K562 (cell line): ENCODE measurements around the gene ZSWIM8. TPM values are rescaled to one million over a fixed set of nuclear protein-coding genes. Genes with fewer than 3 reads are reported as not detected.

Source experiments
- ATAC-seq: fragments of 200-7000 bp; cut with Tn5 transposase; 3 replicates; pipeline ENCODE4 v1.9.1; 2020; ENCODE audit warnings: moderate library complexity
- BruUV-seq: library from RNA; stranded (reverse); fragments of 400-500 nt; replicated peaks from 2 replicates; lab custom pipeline; 2021; lab: Mats Ljungman, UMichigan
- CTCF ChIA-PET: fragments of 300-600 bp; formaldehyde crosslinking; extraction: SDS; loops from one replicate; lab custom pipeline; 2021; ENCODE audit warnings: low intra/inter-chr PET ratio; lab: Yijun Ruan, JAX
- POLR2A ChIA-PET: fragments of 300-600, 350-650 bp; sonication (Branson Sonifier 250); formaldehyde crosslinking; extraction: SDS; loops from one replicate; lab custom pipeline; 2021; ENCODE audit warnings: antibody characterized with exemption, inconsistent platforms; lab: Yijun Ruan, JAX
- DNase-seq, 4 experiments: peaks; one replicate each; pipeline versions ENCODE4 v3.0.0 to v3.0.0-alpha.2; 2011 to 2018; ENCODE audit warnings: low spot score in 3 of 4, mixed read lengths in 3 of 4; ENCODE audit errors: extremely low read depth in 1 of 4
- FAIRE-seq: peaks from 2 replicates; lab custom pipeline; 2011; peaks lifted over from hg19 to GRCh38; lab: Jason Lieb, UNC
- H2AFZ ChIP-seq: 2 replicates; pipeline ENCODE4 v1.6.0; 2011; ENCODE audit warnings: low read depth, low read length, control low read depth, inconsistent platforms
- H3K27ac ChIP-seq: fragments of 200-600 bp; 3 replicates; pipeline ENCODE4 v1.8.0; 2011; ENCODE audit warnings: low read depth, mild to moderate bottlenecking, control low read depth, inconsistent platforms, low read length, moderate library complexity, mixed read lengths; ENCODE audit errors: extremely low read depth
- H3K27me3 ChIP-seq, 2 experiments: fragments of 300-600 bp in 1 of 2; 2 replicates in 1 of 2; 3 replicates in 1 of 2; pipeline versions ENCODE4 v1.6.0 to v1.8.0; 2011; ENCODE audit warnings: inconsistent platforms in 2 of 2, low read length in 2 of 2, mild to moderate bottlenecking in 1 of 2, mixed read lengths in 1 of 2, moderate library complexity in 1 of 2; ENCODE audit not compliant: control insufficient read depth in 2 of 2, insufficient read depth in 2 of 2
- H3K36me3 ChIP-seq: fragments of 300-600 bp; 3 replicates; pipeline ENCODE4 v1.8.0; 2011; ENCODE audit warnings: mild to moderate bottlenecking, low read length, inconsistent platforms; ENCODE audit not compliant: control insufficient read depth, insufficient read depth
- H3K4me1 ChIP-seq, 2 experiments: fragments of 200-600 bp in 1 of 2; replicated peaks in 1 of 2; 2 replicates in 1 of 2; 3 replicates in 1 of 2; pipeline versions ENCODE4 v1.5.1 to v1.8.0; 2011; ENCODE audit warnings: inconsistent platforms in 2 of 2, low read length in 2 of 2, mild to moderate bottlenecking in 1 of 2, mixed read lengths in 1 of 2, moderate library complexity in 1 of 2; ENCODE audit not compliant: control insufficient read depth in 2 of 2, insufficient read depth in 2 of 2
- H3K4me2 ChIP-seq: 2 replicates; pipeline ENCODE4 v1.6.1; 2011; ENCODE audit warnings: low read length, control low read depth, inconsistent platforms, mixed read lengths; ENCODE audit not compliant: insufficient read depth
- H3K4me3 ChIP-seq: fragments of 200-600 bp; sonication (generic), shearing (Covaris generic); 2 replicates; pipeline ENCODE4 v1.5.1; 2016; ENCODE audit warnings: control low read depth, inconsistent platforms
- H3K79me2 ChIP-seq: fragments of 200-600 bp; 3 replicates; pipeline ENCODE4 v1.8.0; 2011; ENCODE audit warnings: low read length, inconsistent platforms; ENCODE audit not compliant: control insufficient read depth, insufficient read depth
- H3K9ac ChIP-seq, 2 experiments: 2 replicates each; pipeline versions ENCODE4 v1.6.0 to v1.6.1; 2011; ENCODE audit warnings: low read depth in 2 of 2, low read length in 2 of 2, control low read depth in 1 of 2, inconsistent platforms in 1 of 2, mild to moderate bottlenecking in 1 of 2, mixed read lengths in 1 of 2; ENCODE audit not compliant: insufficient read depth in 1 of 2
- H3K9me1 ChIP-seq: one replicate; pipeline ENCODE4 v1.6.0; 2011; ENCODE audit warnings: inconsistent platforms, mild to moderate bottlenecking, low read length, moderate library complexity; ENCODE audit not compliant: control insufficient read depth, insufficient read depth
- H3K9me3 ChIP-seq: replicated peaks from 2 replicates; pipeline ENCODE4 v1.5.1; 2011; ENCODE audit warnings: low read depth, low read length, inconsistent platforms; ENCODE audit not compliant: control insufficient read depth, insufficient read depth
- H4K20me1 ChIP-seq: replicated peaks from 2 replicates; pipeline ENCODE4 v1.6.1; 2011; ENCODE audit warnings: low read length, inconsistent platforms, mixed read lengths; ENCODE audit not compliant: control insufficient read depth, insufficient read depth
- ATF2 ChIP-seq: sonication (generic); formaldehyde crosslinking; IDR thresholded peaks from 2 replicates; pipeline ENCODE4 v1.8.1; 2022; ENCODE audit warnings: missing genetic modification reagents
- CBFB ChIP-seq: sonication (generic); formaldehyde crosslinking; IDR thresholded peaks from 2 replicates; pipeline ENCODE4 v1.4.0; 2020; ENCODE audit warnings: mild to moderate bottlenecking, missing genetic modification reagents
- DNMT1 ChIP-seq: fragments of 450-650 bp; IDR thresholded peaks from 2 replicates; pipeline ENCODE4 v1.6.1; 2016; ENCODE audit warnings: antibody characterized with exemption, mild to moderate bottlenecking
- EZH2 ChIP-seq: IDR thresholded peaks from 2 replicates; pipeline ENCODE4 v1.6.1; 2012; ENCODE audit warnings: low read depth, mild to moderate bottlenecking, inconsistent platforms, low read length, borderline replicate concordance
- FOXA3 ChIP-seq, 2 experiments: fragments of 450-650 bp in 1 of 2; sonication (generic) in 1 of 2; formaldehyde crosslinking; IDR thresholded peaks in 1 of 2; conservative IDR thresholded peaks in 1 of 2; 2 replicates each; pipeline versions ENCODE4 v1.4.0 to v1.8.0; 2020 to 2022; ENCODE audit warnings: mild to moderate bottlenecking in 2 of 2, missing genetic modification reagents in 1 of 2
- HMG20A ChIP-seq: fragments of 450-650 bp; formaldehyde crosslinking; conservative IDR thresholded peaks from 2 replicates; pipeline ENCODE4 v1.4.0; 2020; ENCODE audit warnings: mild to moderate bottlenecking, mixed read lengths
- LARP7 ChIP-seq: fragments of 450-650 bp; IDR thresholded peaks from 2 replicates; pipeline ENCODE4 v1.6.1; 2016
- POLR2A ChIP-seq: fragments of 450-650 bp; conservative IDR thresholded peaks from 2 replicates; pipeline ENCODE4 v1.6.1; 2016
- PTBP1 ChIP-seq: fragments of 200-400 bp; formaldehyde crosslinking; IDR thresholded peaks from 2 replicates; pipeline ENCODE4 v1.6.1; 2017; ENCODE audit warnings: low read depth, low read length
- TAF7 ChIP-seq: fragments of 450-650 bp; IDR thresholded peaks from 2 replicates; pipeline ENCODE4 v1.6.1; 2016; ENCODE audit warnings: missing genetic modification characterization, missing compliant biosample characterization
- TRIM28 ChIP-seq: fragments of 450-650 bp; IDR thresholded peaks from 2 replicates; pipeline ENCODE4 v1.6.1; 2017
- ZNF124 ChIP-seq: sonication (generic); formaldehyde crosslinking; IDR thresholded peaks from 2 replicates; pipeline ENCODE4 v1.8.1; 2022; ENCODE audit warnings: missing genetic modification reagents
- ZNF277 ChIP-seq: fragments of 250-450 bp; sonication (Bioruptor Pico); IDR thresholded peaks from 2 replicates; pipeline ENCODE4 v1.8.0; 2022; ENCODE audit warnings: inconsistent platforms, mild to moderate bottlenecking, moderate library complexity, borderline replicate concordance
- ZNF384 ChIP-seq: IDR thresholded peaks from 2 replicates; pipeline ENCODE4 v1.6.1; 2012; ENCODE audit warnings: low read depth, low read length, improper control_type of control experiment
- WGBS: fragments of 100-300 bp; shearing (Covaris generic); methylation state at CpG from one replicate; pipeline ENCODE4 v1.1.6; 2016; ENCODE audit warnings: low coverage, mixed read lengths; ENCODE audit not compliant: insufficient coverage; ENCODE audit errors: missing lambda C conversion rate; 5-methylcytosine and 5-hydroxymethylcytosine counted together
- in situ Hi-C: fragments of 300-500 bp; cut with MboI; formaldehyde crosslinking; loops from 4 replicates; pipeline ENCODE4 v1.15.0; 2018; ENCODE audit warnings: inconsistent platforms, mixed read lengths
- intact Hi-C: fragments of 100-400 bp; cut with micrococcal nuclease; formaldehyde crosslinking; loops from 2 replicates; pipeline ENCODE4 v1.14.2; 2022
- polyA plus RNA-seq, 8 experiments: library from polyadenylated mRNA; depleted of rRNA in 4 of 8; stranded (reverse) in 5 of 8; unstranded in 3 of 8; fragments of >200 nt; fragmentation: Nextera tagmentation in 2 of 8; fragmentation: Illumina TruSeq in 1 of 8; extraction: Ambion mirVana in 2 of 8; extraction: Trizol in 1 of 8; gene quantifications; 2 replicates each; pipeline versions ENCODE4 v1.2.1 to v1.2.3, GENCODE V29; 2011 to 2014; ENCODE audit warnings: inconsistent platforms in 1 of 8, missing spikeins in 1 of 8
- total RNA-seq, 7 experiments: library from RNA; depleted of rRNA in 6 of 7; stranded (reverse); fragments of >200 nt in 6 of 7; fragmentation: Illumina TruSeq in 2 of 7; extraction: Trizol in 2 of 7; gene quantifications; 2 replicates each; pipeline versions ENCODE4 v1.2.1 to v1.2.3, GENCODE V29; 2011 to 2021; ENCODE audit warnings: low replicate concordance in 1 of 7
- TF ChIP-seq, protein P1 (sequence below): fragments of 450-650 bp; formaldehyde crosslinking; IDR thresholded peaks from 2 replicates; pipeline ENCODE4 v1.4.0; 2020; ENCODE audit warnings: mild to moderate bottlenecking, mixed read lengths
- TF ChIP-seq, protein P2 (sequence below): fragments of 250-450 bp; sonication (Bioruptor Pico); IDR thresholded peaks from 2 replicates; pipeline ENCODE4 v1.8.0; 2022; ENCODE audit warnings: moderate library complexity, mild to moderate bottlenecking, inconsistent platforms
- TF ChIP-seq, protein P3 (sequence below): sonication (generic); formaldehyde crosslinking; IDR thresholded peaks from 2 replicates; pipeline ENCODE4 v1.9.0; 2022; ENCODE audit warnings: mild to moderate bottlenecking, missing genetic modification reagents

The ZSWIM8 gene
- total and polyA plus RNA-seq, 9 of the 15 experiments (the other 6 are each of a cell fraction or from before 2014, with no cell fraction given) = 5.6 to 47.8 (median 26.7) TPM

GRCh38 chr10:73779539-73780197 lies 5.7 kb upstream of the ZSWIM8 start:
- no TSS peak for BruUV-seq
- CTCF ChIA-PET = interaction anchor here (0.6 kb wide), 1 partner anchor 161 kb away, joined by 4 read pairs; no protein-coding TSS in a partner anchor
- H3K79me2 ChIP-seq = peaks cover 94% of the 10 kb centered on the region
- H3K27ac ChIP-seq = no peak overlapping the region
- in situ Hi-C loops (loop anchor here (5.0 to 10.0 kb wide), 2 partner anchors 98 to 125 kb away; partner anchors contain the start of gene SYNPO2L), intact Hi-C loops (loop anchor here (10.0 kb wide), 1 partner anchor 325 kb away; no protein-coding TSS in a partner anchor)
- no peak overlapping the region for H3K9ac ChIP-seq
- no peak for FAIRE-seq
- WGBS = 88% methylated on average over 3 of the region's 3 CpGs
- H3K4me3 ChIP-seq = no peak overlapping the region
- H3K4me1 ChIP-seq = peaks cover 21 to 22% of the 10 kb centered on the region in 2 experiments
- peaks cover 57% of the 10 kb centered on the region for H3K36me3 ChIP-seq
- H3K9me3 ChIP-seq = no peaks in the 10 kb centered on the region
- TF ChIP-seq CBFB (CRISPR knock-in tag) (no peak), HMG20A (no peak), TRIM28 (no peak), TAF7 (tag) (no peak), DNMT1 (0 out of 2 replicates have a peak, but pooled peaks have one; percentile 27), ZNF277 (CRISPR knock-in tag) (no peak), PTBP1 (no peak), ZNF384 (no peak), POLR2A (0 out of 2 replicates have a peak, but pooled peaks have one; percentile 8), EZH2 (no peak), LARP7 (no peak), FOXA3 (CRISPR knock-in tag; conservative IDR thresholded peaks at IDR 0.05 in 1 of 2, IDR thresholded peaks at IDR 0.05 in 1 of 2) (no peak), ZNF124 (CRISPR knock-in tag) (no peak), ATF2 (no peak)
- TF ChIP-seq, protein P1, sequence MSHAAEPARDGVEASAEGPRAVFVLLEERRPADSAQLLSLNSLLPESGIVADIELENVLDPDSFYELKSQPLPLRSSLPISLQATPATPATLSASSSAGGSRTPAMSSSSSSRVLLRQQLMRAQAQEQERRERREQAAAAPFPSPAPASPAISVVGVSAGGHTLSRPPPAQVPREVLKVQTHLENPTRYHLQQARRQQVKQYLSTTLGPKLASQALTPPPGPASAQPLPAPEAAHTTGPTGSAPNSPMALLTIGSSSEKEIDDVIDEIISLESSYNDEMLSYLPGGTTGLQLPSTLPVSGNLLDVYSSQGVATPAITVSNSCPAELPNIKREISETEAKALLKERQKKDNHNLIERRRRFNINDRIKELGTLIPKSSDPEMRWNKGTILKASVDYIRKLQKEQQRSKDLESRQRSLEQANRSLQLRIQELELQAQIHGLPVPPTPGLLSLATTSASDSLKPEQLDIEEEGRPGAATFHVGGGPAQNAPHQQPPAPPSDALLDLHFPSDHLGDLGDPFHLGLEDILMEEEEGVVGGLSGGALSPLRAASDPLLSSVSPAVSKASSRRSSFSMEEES (CRISPR knock-in tag) = no peak
- TF ChIP-seq, protein P2, sequence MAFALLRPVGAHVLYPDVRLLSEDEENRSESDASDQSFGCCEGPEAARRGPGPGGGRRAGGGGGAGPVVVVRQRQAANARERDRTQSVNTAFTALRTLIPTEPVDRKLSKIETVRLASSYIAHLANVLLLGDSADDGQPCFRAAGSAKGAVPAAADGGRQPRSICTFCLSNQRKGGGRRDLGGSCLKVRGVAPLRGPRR (CRISPR knock-in tag) = no peak
- TF ChIP-seq, protein P3, sequence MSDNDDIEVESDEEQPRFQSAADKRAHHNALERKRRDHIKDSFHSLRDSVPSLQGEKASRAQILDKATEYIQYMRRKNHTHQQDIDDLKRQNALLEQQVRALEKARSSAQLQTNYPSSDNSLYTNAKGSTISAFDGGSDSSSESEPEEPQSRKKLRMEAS (CRISPR knock-in tag) = no peak
- no peak for DNase-seq
- ATAC-seq = no peak
- no peaks in the 10 kb centered on the region for H3K27me3 ChIP-seq
- no peak overlapping the region for H3K4me2 ChIP-seq
- H4K20me1 ChIP-seq = peaks cover 10% of the 10 kb centered on the region
- H3K9me1 ChIP-seq = no peaks in the 10 kb centered on the region
- no peak overlapping the region for H2AFZ ChIP-seq
- POLR2A ChIA-PET = interaction anchor here (0.6 to 6.2 kb wide), 8 partner anchors 8 to 338 kb away, joined by 3 to 113 read pairs (median 4); a partner anchor contains a TSS
